ENCODE measurements around the gene CACNA2D4.

- TF ChIP-seq CTCF (IDR thresholded peaks at IDR 0.05) = no peak
- no peak for TF ChIP-seq EP300 (IDR thresholded peaks at IDR 0.05)
- TF ChIP-seq POLR2A (IDR thresholded peaks at IDR 0.05) = no peak
Observed at GRCh38 chr12:1929985-1930802, 11.7 kb upstream of the CACNA2D4 start.

Measured in gastroesophageal sphincter (tissue), 3 donors.